ENCODE data around the gene ABI3.

The ABI3 gene

GRCh38 chr17:49249292-49249794, 38.8 kb downstream of the ABI3 start:
- Histone ChIP-seq H3K27ac (ENCODE audit: poor library complexity, severe bottlenecking) (no peak overlapping the region), H3K4me3 (ENCODE audit: severe bottlenecking) (no peak overlapping the region), H3K9me3 (ENCODE audit: severe bottlenecking) (no peaks in the 10 kb centered on the region), H3K4me1 (ENCODE audit: insufficient read depth, poor library complexity, severe bottlenecking) (no peaks in the 10 kb centered on the region), H3K36me3 (ENCODE audit: low read depth) (no peaks in the 10 kb centered on the region), H3K27me3 (ENCODE audit: insufficient read depth, poor library complexity, severe bottlenecking) (no peaks in the 10 kb centered on the region)
- peak; percentile 64 for DNase-seq (ENCODE audit: low spot score)
- TF ChIP-seq CTCF (IDR thresholded peaks at IDR 0.05; ENCODE audit: poor library complexity, severe bottlenecking), result no peak
- peak; percentile 64 for ATAC-seq (ENCODE audit: low read depth)

GRCh38 chr17:49249890-49250522, 39.5 kb downstream of the ABI3 start:
- no peak for TF ChIP-seq CTCF (IDR thresholded peaks at IDR 0.05; ENCODE audit: poor library complexity, severe bottlenecking)
- Histone ChIP-seq H3K4me3 (ENCODE audit: severe bottlenecking) (no peak overlapping the region), H3K27ac (ENCODE audit: poor library complexity, severe bottlenecking) (no peak overlapping the region), H3K36me3 (ENCODE audit: low read depth) (no peaks in the 10 kb centered on the region), H3K27me3 (ENCODE audit: insufficient read depth, poor library complexity, severe bottlenecking) (no peaks in the 10 kb centered on the region), H3K9me3 (ENCODE audit: severe bottlenecking) (no peaks in the 10 kb centered on the region), H3K4me1 (ENCODE audit: insufficient read depth, poor library complexity, severe bottlenecking) (no peaks in the 10 kb centered on the region)
- no peak for DNase-seq (ENCODE audit: low spot score)
- ATAC-seq (ENCODE audit: low read depth), result no peak

- Histone ChIP-seq H3K27me3 (ENCODE audit: insufficient read depth, poor library complexity, severe bottlenecking) (no peaks in the 10 kb centered on the region), H3K9me3 (ENCODE audit: severe bottlenecking) (no peaks in the 10 kb centered on the region), H3K4me1 (ENCODE audit: insufficient read depth, poor library complexity, severe bottlenecking) (no peaks in the 10 kb centered on the region), H3K36me3 (ENCODE audit: low read depth) (no peaks in the 10 kb centered on the region), H3K4me3 (ENCODE audit: severe bottlenecking) (no peak overlapping the region), H3K27ac (ENCODE audit: poor library complexity, severe bottlenecking) (no peak overlapping the region)
- peak; percentile 44; the same call in 1 of the 3 replicates for ATAC-seq (ENCODE audit: low read depth)
- no peak for DNase-seq (ENCODE audit: low spot score)
- TF ChIP-seq CTCF (IDR thresholded peaks at IDR 0.05; ENCODE audit: poor library complexity, severe bottlenecking), result no peak
These were observed 41.7 kb downstream of the ABI3 start for GRCh38 chr17:49252148-49252695.

GRCh38 chr17:49254066-49254465, 43.6 kb downstream of the ABI3 start:
- Histone ChIP-seq H3K36me3 (ENCODE audit: low read depth) (no peaks in the 10 kb centered on the region), H3K27me3 (ENCODE audit: insufficient read depth, poor library complexity, severe bottlenecking) (no peaks in the 10 kb centered on the region), H3K9me3 (ENCODE audit: severe bottlenecking) (no peaks in the 10 kb centered on the region), H3K27ac (ENCODE audit: poor library complexity, severe bottlenecking) (no peak overlapping the region), H3K4me3 (ENCODE audit: severe bottlenecking) (no peak overlapping the region), H3K4me1 (ENCODE audit: insufficient read depth, poor library complexity, severe bottlenecking) (no peaks in the 10 kb centered on the region)
- DNase-seq (ENCODE audit: low spot score) (no peak), ATAC-seq (ENCODE audit: low read depth) (no peak)
- TF ChIP-seq CTCF (IDR thresholded peaks at IDR 0.05; ENCODE audit: poor library complexity, severe bottlenecking), result no peak

- ATAC-seq (ENCODE audit: low read depth), result no peak
- TF ChIP-seq CTCF (IDR thresholded peaks at IDR 0.05; ENCODE audit: poor library complexity, severe bottlenecking), result no peak
- no peak for DNase-seq (ENCODE audit: low spot score)
- H3K36me3 ChIP-seq (ENCODE audit: low read depth), result no peaks in the 10 kb centered on the region
- no peak overlapping the region for H3K27ac ChIP-seq (ENCODE audit: poor library complexity, severe bottlenecking)
- no peaks in the 10 kb centered on the region for H3K4me1 ChIP-seq (ENCODE audit: insufficient read depth, poor library complexity, severe bottlenecking)
- H3K4me3 ChIP-seq (ENCODE audit: severe bottlenecking), result no peak overlapping the region
- no peaks in the 10 kb centered on the region for H3K27me3 ChIP-seq (ENCODE audit: insufficient read depth, poor library complexity, severe bottlenecking)
- no peaks in the 10 kb centered on the region for H3K9me3 ChIP-seq (ENCODE audit: severe bottlenecking)
These were observed 44.6 kb downstream of the ABI3 start for GRCh38 chr17:49255125-49255524.
